ENCODE measurements around the gene KIF13A. TPM values are rescaled to one million over a fixed set of nuclear protein-coding genes. Genes with fewer than 3 reads are reported as not detected.

The KIF13A gene
- total and polyA plus RNA-seq, 2 experiments from 2014 or later: 8.4 to 28.2 TPM

DNA sequence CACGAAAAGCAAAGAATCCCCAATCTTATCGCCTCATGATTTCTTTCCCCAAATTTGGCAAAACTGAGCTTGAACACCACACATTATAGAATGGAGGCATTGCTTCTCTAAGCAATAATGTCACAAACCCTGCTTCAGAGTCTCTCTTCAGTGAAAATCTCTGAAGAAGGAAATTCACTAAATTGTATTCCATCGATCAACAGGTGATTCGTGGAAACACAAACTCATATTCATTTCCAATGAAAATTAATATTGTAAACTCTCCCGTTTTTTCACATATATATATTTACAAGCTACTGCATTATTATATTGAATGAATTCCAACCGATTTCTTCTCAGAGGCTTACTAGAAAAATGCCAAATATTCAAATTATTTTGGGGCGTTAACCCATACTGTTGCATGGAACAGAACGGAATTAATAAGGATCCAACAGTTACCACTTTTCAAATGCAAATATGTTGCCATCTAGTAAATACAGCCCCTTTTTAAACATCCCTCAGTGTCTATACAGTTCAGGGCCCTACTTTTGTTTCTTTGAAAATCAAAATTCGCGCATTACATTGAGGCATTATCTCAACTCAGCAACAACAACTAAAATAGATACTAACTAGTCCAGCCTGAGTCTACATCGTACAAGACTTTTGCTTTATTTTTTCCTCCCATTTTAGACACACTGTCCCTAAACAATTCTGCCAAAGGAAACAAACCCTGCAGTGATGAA lies 1.3 kb downstream of the KIF13A start:
- peaks cover 56% of the 10 kb centered on the region for H3K79me2 ChIP-seq (replicated peaks; ENCODE audit: insufficient read depth)
- no peaks in the 10 kb centered on the region for H3K9me3 Mint-ChIP-seq
- peaks cover 13% of the 10 kb centered on the region for H3K27me3 ChIP-seq (ENCODE audit: insufficient read depth)
- peak overlapping the region; percentile 92 for H3K4me3 ChIP-seq
- peaks cover 5% of the 10 kb centered on the region; the same call in 1 of the 2 replicates for H4K20me1 ChIP-seq (replicated peaks; ENCODE audit: insufficient read depth)
- peak overlapping the region; percentile 83 for H3K4me2 ChIP-seq
- TF ChIP-seq, protein P1, sequence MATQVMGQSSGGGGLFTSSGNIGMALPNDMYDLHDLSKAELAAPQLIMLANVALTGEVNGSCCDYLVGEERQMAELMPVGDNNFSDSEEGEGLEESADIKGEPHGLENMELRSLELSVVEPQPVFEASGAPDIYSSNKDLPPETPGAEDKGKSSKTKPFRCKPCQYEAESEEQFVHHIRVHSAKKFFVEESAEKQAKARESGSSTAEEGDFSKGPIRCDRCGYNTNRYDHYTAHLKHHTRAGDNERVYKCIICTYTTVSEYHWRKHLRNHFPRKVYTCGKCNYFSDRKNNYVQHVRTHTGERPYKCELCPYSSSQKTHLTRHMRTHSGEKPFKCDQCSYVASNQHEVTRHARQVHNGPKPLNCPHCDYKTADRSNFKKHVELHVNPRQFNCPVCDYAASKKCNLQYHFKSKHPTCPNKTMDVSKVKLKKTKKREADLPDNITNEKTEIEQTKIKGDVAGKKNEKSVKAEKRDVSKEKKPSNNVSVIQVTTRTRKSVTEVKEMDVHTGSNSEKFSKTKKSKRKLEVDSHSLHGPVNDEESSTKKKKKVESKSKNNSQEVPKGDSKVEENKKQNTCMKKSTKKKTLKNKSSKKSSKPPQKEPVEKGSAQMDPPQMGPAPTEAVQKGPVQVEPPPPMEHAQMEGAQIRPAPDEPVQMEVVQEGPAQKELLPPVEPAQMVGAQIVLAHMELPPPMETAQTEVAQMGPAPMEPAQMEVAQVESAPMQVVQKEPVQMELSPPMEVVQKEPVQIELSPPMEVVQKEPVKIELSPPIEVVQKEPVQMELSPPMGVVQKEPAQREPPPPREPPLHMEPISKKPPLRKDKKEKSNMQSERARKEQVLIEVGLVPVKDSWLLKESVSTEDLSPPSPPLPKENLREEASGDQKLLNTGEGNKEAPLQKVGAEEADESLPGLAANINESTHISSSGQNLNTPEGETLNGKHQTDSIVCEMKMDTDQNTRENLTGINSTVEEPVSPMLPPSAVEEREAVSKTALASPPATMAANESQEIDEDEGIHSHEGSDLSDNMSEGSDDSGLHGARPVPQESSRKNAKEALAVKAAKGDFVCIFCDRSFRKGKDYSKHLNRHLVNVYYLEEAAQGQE (IDR thresholded peaks at IDR 0.05; ENCODE audit: unreplicated experiment): no peak
- no peak for TF ChIP-seq EZH2 (IDR thresholded peaks at IDR 0.05; ENCODE audit: low read depth, unreplicated experiment)
- TF ChIP-seq POLR2AphosphoS5 (IDR thresholded peaks at IDR 0.05; ENCODE audit: low read depth): no peak
- TF ChIP-seq, protein P2, sequence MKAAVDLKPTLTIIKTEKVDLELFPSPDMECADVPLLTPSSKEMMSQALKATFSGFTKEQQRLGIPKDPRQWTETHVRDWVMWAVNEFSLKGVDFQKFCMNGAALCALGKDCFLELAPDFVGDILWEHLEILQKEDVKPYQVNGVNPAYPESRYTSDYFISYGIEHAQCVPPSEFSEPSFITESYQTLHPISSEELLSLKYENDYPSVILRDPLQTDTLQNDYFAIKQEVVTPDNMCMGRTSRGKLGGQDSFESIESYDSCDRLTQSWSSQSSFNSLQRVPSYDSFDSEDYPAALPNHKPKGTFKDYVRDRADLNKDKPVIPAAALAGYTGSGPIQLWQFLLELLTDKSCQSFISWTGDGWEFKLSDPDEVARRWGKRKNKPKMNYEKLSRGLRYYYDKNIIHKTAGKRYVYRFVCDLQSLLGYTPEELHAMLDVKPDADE (IDR thresholded peaks at IDR 0.05): no peak
- no peak for TF ChIP-seq ZNF114 (CRISPR knock-in tag; IDR thresholded peaks at IDR 0.05)
- TF ChIP-seq EZH2phosphoT487 (IDR thresholded peaks at IDR 0.05; ENCODE audit: unreplicated experiment): no peak
- no peak for TF ChIP-seq JUNB (IDR thresholded peaks at IDR 0.05; ENCODE audit: unreplicated experiment)
- TF ChIP-seq, protein P3, sequence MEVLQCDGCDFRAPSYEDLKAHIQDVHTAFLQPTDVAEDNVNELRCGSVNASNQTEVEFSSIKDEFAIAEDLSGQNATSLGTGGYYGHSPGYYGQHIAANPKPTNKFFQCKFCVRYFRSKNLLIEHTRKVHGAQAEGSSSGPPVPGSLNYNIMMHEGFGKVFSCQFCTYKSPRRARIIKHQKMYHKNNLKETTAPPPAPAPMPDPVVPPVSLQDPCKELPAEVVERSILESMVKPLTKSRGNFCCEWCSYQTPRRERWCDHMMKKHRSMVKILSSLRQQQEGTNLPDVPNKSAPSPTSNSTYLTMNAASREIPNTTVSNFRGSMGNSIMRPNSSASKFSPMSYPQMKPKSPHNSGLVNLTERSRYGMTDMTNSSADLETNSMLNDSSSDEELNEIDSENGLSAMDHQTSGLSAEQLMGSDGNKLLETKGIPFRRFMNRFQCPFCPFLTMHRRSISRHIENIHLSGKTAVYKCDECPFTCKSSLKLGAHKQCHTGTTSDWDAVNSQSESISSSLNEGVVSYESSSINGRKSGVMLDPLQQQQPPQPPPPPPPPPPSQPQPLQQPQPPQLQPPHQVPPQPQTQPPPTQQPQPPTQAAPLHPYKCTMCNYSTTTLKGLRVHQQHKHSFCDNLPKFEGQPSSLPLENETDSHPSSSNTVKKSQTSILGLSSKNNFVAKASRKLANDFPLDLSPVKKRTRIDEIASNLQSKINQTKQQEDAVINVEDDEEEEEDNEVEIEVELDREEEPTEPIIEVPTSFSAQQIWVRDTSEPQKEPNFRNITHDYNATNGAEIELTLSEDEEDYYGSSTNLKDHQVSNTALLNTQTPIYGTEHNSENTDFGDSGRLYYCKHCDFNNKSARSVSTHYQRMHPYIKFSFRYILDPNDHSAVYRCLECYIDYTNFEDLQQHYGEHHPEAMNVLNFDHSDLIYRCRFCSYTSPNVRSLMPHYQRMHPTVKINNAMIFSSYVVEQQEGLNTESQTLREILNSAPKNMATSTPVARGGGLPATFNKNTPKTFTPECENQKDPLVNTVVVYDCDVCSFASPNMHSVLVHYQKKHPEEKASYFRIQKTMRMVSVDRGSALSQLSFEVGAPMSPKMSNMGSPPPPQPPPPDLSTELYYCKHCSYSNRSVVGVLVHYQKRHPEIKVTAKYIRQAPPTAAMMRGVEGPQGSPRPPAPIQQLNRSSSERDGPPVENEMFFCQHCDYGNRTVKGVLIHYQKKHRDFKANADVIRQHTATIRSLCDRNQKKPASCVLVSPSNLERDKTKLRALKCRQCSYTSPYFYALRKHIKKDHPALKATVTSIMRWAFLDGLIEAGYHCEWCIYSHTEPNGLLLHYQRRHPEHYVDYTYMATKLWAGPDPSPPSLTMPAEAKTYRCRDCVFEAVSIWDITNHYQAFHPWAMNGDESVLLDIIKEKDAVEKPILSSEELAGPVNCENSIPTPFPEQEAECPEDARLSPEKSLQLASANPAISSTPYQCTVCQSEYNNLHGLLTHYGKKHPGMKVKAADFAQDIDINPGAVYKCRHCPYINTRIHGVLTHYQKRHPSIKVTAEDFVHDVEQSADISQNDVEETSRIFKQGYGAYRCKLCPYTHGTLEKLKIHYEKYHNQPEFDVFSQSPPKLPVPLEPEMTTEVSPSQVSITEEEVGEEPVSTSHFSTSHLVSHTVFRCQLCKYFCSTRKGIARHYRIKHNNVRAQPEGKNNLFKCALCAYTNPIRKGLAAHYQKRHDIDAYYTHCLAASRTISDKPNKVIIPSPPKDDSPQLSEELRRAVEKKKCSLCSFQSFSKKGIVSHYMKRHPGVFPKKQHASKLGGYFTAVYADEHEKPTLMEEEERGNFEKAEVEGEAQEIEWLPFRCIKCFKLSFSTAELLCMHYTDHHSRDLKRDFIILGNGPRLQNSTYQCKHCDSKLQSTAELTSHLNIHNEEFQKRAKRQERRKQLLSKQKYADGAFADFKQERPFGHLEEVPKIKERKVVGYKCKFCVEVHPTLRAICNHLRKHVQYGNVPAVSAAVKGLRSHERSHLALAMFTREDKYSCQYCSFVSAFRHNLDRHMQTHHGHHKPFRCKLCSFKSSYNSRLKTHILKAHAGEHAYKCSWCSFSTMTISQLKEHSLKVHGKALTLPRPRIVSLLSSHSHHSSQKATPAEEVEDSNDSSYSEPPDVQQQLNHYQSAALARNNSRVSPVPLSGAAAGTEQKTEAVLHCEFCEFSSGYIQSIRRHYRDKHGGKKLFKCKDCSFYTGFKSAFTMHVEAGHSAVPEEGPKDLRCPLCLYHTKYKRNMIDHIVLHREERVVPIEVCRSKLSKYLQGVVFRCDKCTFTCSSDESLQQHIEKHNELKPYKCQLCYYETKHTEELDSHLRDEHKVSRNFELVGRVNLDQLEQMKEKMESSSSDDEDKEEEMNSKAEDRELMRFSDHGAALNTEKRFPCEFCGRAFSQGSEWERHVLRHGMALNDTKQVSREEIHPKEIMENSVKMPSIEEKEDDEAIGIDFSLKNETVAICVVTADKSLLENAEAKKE (CRISPR knock-in tag; IDR thresholded peaks at IDR 0.05): no peak
- TF ChIP-seq, protein P4, sequence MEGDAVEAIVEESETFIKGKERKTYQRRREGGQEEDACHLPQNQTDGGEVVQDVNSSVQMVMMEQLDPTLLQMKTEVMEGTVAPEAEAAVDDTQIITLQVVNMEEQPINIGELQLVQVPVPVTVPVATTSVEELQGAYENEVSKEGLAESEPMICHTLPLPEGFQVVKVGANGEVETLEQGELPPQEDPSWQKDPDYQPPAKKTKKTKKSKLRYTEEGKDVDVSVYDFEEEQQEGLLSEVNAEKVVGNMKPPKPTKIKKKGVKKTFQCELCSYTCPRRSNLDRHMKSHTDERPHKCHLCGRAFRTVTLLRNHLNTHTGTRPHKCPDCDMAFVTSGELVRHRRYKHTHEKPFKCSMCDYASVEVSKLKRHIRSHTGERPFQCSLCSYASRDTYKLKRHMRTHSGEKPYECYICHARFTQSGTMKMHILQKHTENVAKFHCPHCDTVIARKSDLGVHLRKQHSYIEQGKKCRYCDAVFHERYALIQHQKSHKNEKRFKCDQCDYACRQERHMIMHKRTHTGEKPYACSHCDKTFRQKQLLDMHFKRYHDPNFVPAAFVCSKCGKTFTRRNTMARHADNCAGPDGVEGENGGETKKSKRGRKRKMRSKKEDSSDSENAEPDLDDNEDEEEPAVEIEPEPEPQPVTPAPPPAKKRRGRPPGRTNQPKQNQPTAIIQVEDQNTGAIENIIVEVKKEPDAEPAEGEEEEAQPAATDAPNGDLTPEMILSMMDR (conservative IDR thresholded peaks at IDR 0.05; ENCODE audit: low read depth in 2 of 2): no peak
- no peak for TF ChIP-seq CREB1 (CRISPR knock-in tag; IDR thresholded peaks at IDR 0.05; ENCODE audit: low read depth)
- TF ChIP-seq ZNF331 (CRISPR knock-in tag; IDR thresholded peaks at IDR 0.05; ENCODE audit: low read depth): no peak
- no peak for TF ChIP-seq STAT1 (IDR thresholded peaks at IDR 0.05; ENCODE audit: unreplicated experiment)
- TF ChIP-seq NANOG (IDR thresholded peaks at IDR 0.05; ENCODE audit: borderline replicate concordance): no peak
- H3K4me3 Mint-ChIP-seq: peak overlapping the region; percentile 95
- H3K36me3 ChIP-seq (ENCODE audit: insufficient read depth): peaks cover 3% of the 10 kb centered on the region; the same call in 1 of the 2 replicates
- H3F3A ChIP-seq (replicated peaks; ENCODE audit: low read depth): 0 out of 2 replicates have a peak, but pooled peaks cover 5% of the 10 kb centered on the region
- H2AFZ ChIP-seq: no peak overlapping the region
- H3K36me3 Mint-ChIP-seq (ENCODE audit: low read depth): peaks cover 11% of the 10 kb centered on the region; the same call in 2 of the 3 replicates
- H3K27ac Mint-ChIP-seq: no peak overlapping the region
- no peak for ATAC-seq
- peaks cover 5% of the 10 kb centered on the region for H3K27me3 Mint-ChIP-seq (ENCODE audit: insufficient read depth, low read depth, poor library complexity)
- H3K27ac ChIP-seq (ENCODE audit: low read depth): no peak overlapping the region
- H3K4me1 ChIP-seq (ENCODE audit: insufficient read depth): peaks cover 36% of the 10 kb centered on the region
- H3K4me1 Mint-ChIP-seq: peaks cover 32% of the 10 kb centered on the region
- no peaks in the 10 kb centered on the region for H3K9me2 ChIP-seq (ENCODE audit: insufficient read depth)
- no peak for DNase-seq (ENCODE audit: low spot score)

Measured in GM23338 (cell line).